ENCODE data around the gene TMEM38A. TPM values are rescaled to one million over a fixed set of nuclear protein-coding genes. Genes with fewer than 3 reads are reported as not detected.
A peak's percentile ranks its signal among the peaks of the same experiment; 100 is the strongest.

The TMEM38A gene
- total RNA-seq, 2 experiments from 2014 or later = 1.2 to 1.8 TPM

DNA sequence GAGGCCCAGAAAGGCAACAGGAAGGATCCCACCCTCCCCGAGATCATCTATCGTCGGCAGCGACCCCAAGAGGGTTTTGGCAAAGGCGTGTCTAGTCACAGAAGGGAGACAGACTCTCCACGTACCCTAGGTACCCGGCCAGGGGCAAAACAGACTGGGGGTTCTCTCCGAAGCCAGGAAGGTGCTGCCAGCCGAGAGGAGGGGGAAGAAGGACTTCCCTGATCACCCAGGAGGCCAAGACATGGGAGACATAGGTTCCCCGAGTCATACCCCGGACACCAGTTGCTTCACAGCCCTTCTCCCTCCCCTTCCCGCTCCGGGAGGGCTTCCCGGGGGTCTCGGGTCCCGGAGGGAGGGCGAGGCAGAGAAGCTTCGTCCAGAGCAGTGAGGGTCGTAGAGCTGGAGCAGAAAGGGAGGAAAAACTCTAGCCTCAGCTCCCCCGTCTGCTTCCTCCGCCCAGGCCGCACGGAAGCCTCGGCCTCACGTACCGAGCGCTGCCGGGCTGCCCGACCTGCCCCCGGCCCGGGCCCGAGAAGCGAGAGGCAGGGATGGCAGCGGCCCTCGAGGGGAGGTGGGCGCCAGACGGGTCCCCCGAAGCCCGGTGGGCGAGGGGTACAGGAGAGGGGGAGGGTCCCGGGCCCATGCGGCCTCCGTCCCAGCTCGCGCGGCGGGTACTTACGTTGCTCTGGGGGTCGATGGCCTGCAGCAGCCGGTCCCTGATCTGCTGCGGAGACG is 33.6 kb upstream of the TMEM38A start:
- POLR2A ChIA-PET = interaction anchor here (0.6 to 6.6 kb wide), 16 partner anchors 11 to 104 kb away, joined by 3 to 93 read pairs (median 6); partner anchors contain the start of genes CHERP, SLC35E1, SMIM7 and TMEM38A
- CTCF ChIA-PET = interaction anchor here (0.9 to 1.5 kb wide), 3 partner anchors 11 to 43 kb away, joined by 3 read pairs; no protein-coding TSS in a partner anchor
- intact Hi-C loops (cut with micrococcal nuclease) = loop anchor here (2.0 kb wide), 1 partner anchor 39 kb away; no protein-coding TSS in a partner anchor
- no peaks in the 10 kb centered on the region for H3K27me3 Mint-ChIP-seq
- peaks cover 48% of the 10 kb centered on the region for H3K36me3 Mint-ChIP-seq (ENCODE audit: low read depth)
- H3K27ac Mint-ChIP-seq = peak overlapping the region; percentile 91
- ATAC-seq (no peak), DNase-seq (peak; percentile 49)
- H3K9me3 Mint-ChIP-seq = no peaks in the 10 kb centered on the region
- peaks cover 47% of the 10 kb centered on the region for H3K4me1 Mint-ChIP-seq (ENCODE audit: low read depth)
- H3K4me3 Mint-ChIP-seq = peak overlapping the region; percentile 93
- TF ChIP-seq, protein P1, sequence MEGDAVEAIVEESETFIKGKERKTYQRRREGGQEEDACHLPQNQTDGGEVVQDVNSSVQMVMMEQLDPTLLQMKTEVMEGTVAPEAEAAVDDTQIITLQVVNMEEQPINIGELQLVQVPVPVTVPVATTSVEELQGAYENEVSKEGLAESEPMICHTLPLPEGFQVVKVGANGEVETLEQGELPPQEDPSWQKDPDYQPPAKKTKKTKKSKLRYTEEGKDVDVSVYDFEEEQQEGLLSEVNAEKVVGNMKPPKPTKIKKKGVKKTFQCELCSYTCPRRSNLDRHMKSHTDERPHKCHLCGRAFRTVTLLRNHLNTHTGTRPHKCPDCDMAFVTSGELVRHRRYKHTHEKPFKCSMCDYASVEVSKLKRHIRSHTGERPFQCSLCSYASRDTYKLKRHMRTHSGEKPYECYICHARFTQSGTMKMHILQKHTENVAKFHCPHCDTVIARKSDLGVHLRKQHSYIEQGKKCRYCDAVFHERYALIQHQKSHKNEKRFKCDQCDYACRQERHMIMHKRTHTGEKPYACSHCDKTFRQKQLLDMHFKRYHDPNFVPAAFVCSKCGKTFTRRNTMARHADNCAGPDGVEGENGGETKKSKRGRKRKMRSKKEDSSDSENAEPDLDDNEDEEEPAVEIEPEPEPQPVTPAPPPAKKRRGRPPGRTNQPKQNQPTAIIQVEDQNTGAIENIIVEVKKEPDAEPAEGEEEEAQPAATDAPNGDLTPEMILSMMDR (IDR thresholded peaks at IDR 0.05) = no peak

DNA sequence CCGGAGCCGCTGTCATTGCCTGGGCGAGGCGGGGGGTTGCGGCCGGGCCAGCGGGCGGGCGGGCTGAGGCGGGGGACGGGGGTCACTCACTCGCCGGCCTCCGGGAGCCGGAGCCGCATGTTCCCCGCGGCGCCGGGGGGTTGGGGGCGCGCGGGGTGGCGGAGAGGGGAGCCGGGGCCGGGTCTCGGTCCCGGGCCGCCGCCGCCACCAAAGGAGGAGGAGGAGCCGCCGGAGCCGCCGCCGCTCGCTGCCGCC is 33.1 kb upstream of the TMEM38A start:
- H3K4me3 Mint-ChIP-seq = peak overlapping the region; percentile 93
- DNase-seq (no peak), ATAC-seq (no peak)
- no peaks in the 10 kb centered on the region for H3K9me3 Mint-ChIP-seq
- H3K27me3 Mint-ChIP-seq = no peaks in the 10 kb centered on the region
- intact Hi-C loops (cut with micrococcal nuclease) = loop anchor here (2.0 kb wide), 1 partner anchor 39 kb away; no protein-coding TSS in a partner anchor
- no peak overlapping the region for H3K27ac Mint-ChIP-seq
- H3K36me3 Mint-ChIP-seq (ENCODE audit: low read depth) = peaks cover 50% of the 10 kb centered on the region
- ChIA-PET CTCF (interaction anchor here (0.9 to 1.4 kb wide), 2 partner anchors 38 to 44 kb away, joined by 3 read pairs; no protein-coding TSS in a partner anchor), POLR2A (interaction anchor here (0.9 to 6.6 kb wide), 14 partner anchors 11 to 86 kb away, joined by 3 to 93 read pairs (median 9); partner anchors contain the start of genes CHERP, SLC35E1, SMIM7 and TMEM38A)
- TF ChIP-seq, protein P1 (IDR thresholded peaks at IDR 0.05) = no peak
- H3K4me1 Mint-ChIP-seq (ENCODE audit: low read depth) = peaks cover 47% of the 10 kb centered on the region

DNA sequence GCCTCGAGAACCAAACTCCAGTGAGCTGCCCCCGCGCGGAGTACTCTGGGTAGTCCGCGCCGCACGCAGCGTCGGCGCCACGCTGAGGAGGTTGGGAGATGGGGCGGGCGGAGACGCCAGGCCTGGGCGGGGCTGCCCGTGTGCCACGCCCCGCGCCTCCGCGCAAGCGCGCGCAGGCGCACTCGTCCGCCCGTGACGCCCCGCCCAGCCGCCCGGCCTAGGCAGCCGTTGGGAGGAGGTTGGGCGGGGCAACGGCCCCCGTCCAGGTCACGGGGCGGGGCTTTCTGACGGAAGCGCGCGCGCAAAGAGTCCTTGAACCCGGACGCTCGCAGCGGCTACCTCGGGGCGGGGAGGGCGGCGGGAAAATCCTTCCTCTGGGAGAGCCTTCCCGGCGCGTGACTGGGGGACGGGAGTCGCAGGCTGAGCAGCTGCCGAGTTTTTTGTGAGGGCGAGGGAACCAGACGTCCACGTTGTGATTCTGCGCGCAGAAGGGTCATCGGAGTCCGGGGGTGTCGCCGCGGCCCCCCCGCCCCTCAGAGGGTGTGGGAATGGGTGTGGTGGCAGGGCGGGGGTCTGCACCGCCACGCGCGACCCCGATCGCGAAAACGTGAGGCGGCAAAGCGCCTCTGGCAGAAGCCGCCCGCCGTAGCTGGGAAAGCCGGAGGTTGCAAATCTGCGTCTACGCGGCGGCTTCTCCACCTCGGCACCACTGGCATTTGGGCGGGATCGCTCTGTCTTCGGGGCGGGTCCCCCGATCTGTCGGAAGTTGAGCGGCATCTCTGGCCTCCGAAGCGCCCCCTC is 32.6 kb upstream of the TMEM38A start, which contains the start of gene MED26:
MED26 (minus strand) TSS at position 22 of the 801 bp plus-strand sequence. CDS start 261 bp downstream, outside the sequence.
- intact Hi-C loops (cut with micrococcal nuclease) = no loop called here
- peak within 1 kb of the TSS; percentile 100 for H3K27ac Mint-ChIP-seq
- peak; percentile 93 for ATAC-seq
- no peaks in the 10 kb centered on the region for H3K9me3 Mint-ChIP-seq
- peaks cover 50% of the 10 kb centered on the region for H3K36me3 Mint-ChIP-seq (ENCODE audit: low read depth)
- ChIA-PET CTCF (interaction anchor here (0.9 to 1.4 kb wide), 4 partner anchors 30 to 44 kb away, joined by 3 read pairs; no protein-coding TSS in a partner anchor), POLR2A (interaction anchor here (0.7 to 6.6 kb wide), 19 partner anchors 10 to 187 kb away, joined by 3 to 93 read pairs (median 5); partner anchors contain the start of genes CHERP, SLC35E1, SMIM7 and TMEM38A)
- no peaks in the 10 kb centered on the region for H3K27me3 Mint-ChIP-seq
- TF ChIP-seq, protein P1 (IDR thresholded peaks at IDR 0.05) = no peak
- DNase-seq = peak; percentile 96
- H3K4me3 Mint-ChIP-seq = peak within 1 kb of the TSS; percentile 93
- peaks cover 43% of the 10 kb centered on the region for H3K4me1 Mint-ChIP-seq (ENCODE audit: low read depth)

GRCh38 chr19:16628984-16629691 is 31.8 kb upstream of the TMEM38A start:
- H3K4me1 Mint-ChIP-seq (ENCODE audit: low read depth) = peaks cover 38% of the 10 kb centered on the region
- H3K4me3 Mint-ChIP-seq = peak overlapping the region; percentile 93
- CTCF ChIA-PET = interaction anchor here (0.8 to 1.2 kb wide), 4 partner anchors 10 to 86 kb away, joined by 3 read pairs; no protein-coding TSS in a partner anchor
- TF ChIP-seq, protein P1 (IDR thresholded peaks at IDR 0.05) = no peak
- H3K9me3 Mint-ChIP-seq = no peaks in the 10 kb centered on the region
- no peaks in the 10 kb centered on the region for H3K27me3 Mint-ChIP-seq
- DNase-seq = no peak
- intact Hi-C loops (cut with micrococcal nuclease) = no loop called here
- H3K27ac Mint-ChIP-seq = peak overlapping the region; percentile 100
- peaks cover 47% of the 10 kb centered on the region for H3K36me3 Mint-ChIP-seq (ENCODE audit: low read depth)
- ATAC-seq = peak; percentile 4
- POLR2A ChIA-PET = interaction anchor here (0.6 to 6.6 kb wide), 17 partner anchors 10 to 422 kb away, joined by 3 to 93 read pairs (median 4); partner anchors contain the start of genes CHERP, SLC35E1, SMIM7 and TMEM38A
